HG03103 (cell line): ENCODE data around the gene TTC16.
"Not testable (repeated sequence)": the region's sequence is repeated elsewhere in the genome, so short reads cannot be mapped to it uniquely, and the experiment has no call there.

Source experiments
- ATAC-seq: cut with Tn5 transposase; IDR thresholded peaks from one replicate; pipeline ENCODE4 v1.9.1; 2021; ENCODE audit warnings: low read depth; ENCODE audit not compliant: unreplicated experiment

TTC16 gene

DNA sequence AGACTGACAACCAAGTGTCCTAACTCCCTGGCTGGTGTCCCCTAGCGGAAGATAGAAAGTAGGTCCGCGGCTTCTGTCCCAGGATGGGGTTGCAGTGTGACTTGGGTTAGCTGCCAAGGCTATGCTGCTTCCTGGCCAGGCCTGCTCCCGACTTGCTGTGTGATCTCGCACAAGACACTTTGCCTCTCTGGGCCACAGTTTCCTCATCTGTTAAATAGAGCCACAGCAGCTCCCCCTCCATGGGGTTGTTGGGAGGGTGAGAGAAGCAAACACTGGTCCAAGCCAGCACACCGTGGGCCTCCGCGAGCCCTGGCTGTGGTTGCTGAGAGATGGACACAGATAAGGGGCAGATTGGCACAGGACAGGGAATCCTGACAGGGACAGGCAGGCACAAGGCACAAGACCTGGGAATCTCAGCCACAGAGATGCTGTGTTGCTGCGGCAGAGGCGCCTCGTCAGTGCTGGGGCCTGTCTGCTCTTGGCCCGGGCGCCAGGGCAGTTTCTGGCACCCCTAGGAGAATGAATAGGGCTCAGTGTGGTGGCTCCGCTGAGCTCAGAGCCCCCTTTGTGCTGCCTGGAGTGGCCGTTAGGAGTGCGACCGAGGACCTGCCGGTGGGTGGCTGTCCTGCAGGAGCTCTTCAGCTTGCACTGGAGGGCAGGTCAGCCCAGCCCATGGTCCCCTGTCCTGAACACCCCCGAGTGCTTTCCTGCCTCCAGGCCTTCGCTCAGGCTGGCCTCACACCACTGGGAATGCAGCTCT, 64.4 kb downstream of the TTC16 start:
- no peak for ATAC-seq

DNA sequence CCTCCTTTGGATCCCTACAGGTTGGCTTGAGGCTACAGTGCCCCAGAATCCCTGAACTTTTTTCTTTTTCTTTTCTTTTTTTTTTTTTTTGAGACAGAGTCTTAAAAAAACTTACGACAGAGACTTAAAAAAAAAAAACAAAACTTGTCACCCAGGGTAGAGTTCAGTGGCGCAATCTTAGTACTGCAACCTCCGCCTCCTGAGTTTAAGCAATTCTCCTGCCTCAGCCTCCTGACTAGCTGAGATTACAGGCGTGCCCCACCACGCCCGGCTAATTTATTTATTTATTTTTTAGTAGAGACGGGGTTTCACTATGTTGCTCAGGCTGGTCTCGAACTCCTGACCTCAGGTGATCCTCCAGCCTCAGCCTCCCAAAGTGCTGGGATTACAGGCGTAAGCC, 65.0 kb downstream of the TTC16 start:
- ATAC-seq: not testable (repeated sequence)
